NOMO-1 (cell line): ENCODE results near the gene CDO1.

Source experiments
- DNase-seq, 2 experiments: peaks; one replicate each; lab custom pipeline; 2025; ENCODE audit not compliant: unreplicated experiment in 2 of 2; lab: John Stamatoyannopoulos, UW

CDO1 gene

GRCh38 chr5:115816226-115817081 is at the start of gene CDO1:
Gene CDO1, minus strand, starts transcription at chr5:115816659. Its CDS starts 262 bp downstream, at chr5:115816397.
- no peak for DNase-seq

GRCh38 chr5:115859378-115859777 is 42.9 kb upstream of the CDO1 start:
- no peak for DNase-seq

DNA sequence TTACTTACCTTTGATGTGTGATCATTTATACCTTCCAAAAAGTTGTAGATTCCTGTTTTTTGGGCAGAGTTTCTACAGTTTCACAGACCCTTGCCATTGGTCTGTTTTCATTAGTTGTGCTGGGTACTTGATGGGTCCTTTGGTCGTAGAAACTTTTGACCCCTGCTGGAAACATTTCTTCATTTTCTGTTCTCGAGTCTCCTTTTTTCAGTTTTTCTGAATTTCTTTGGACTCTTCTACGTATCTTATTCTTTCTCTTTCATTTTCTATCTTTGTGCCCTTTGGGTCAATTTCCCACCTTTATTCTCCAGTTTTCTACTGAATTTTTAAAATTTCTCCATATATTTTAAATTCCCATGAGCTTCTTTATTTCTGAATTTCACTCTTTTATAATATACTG is 41.9 kb upstream of the CDO1 start:
- no peak for DNase-seq

DNA sequence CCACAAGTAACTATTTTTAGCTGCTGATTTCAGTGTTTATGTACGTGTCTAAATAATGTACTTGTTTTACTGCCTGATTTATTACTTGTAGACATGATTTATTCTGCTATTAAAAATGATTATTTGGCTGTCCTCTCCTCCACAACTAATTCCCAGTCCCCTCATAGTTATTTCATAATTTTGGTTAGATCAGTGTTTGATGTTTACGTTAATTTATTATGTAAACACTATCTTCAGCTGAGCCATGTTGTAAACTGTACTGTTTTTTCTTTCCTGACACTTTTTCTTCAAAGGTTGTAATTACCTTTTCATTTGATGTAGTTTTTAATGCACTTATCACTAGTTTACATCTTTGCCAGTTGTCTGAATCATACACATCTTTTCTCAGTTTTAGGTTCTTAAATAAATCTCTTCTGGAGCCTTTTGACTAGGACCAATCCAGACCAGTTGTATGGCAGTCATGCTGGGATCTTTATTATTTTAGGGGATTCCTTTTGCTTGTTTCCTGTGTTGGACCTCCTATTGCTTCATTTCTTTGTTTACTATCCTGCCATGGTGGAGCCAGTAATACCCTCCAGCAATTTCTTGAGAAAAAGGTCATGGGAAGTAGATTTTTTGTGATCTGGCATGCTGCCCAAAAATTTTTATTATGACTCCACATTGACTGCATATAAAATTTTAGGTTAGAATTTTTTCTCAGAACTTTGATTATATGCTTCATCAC is 41.3 kb upstream of the CDO1 start:
- no peak for DNase-seq

GRCh38 chr5:115857057-115857479 is 40.6 kb upstream of the CDO1 start:
- DNase-seq, result no peak

- DNase-seq, result peak in 1 of 2 experiments; percentile 72
Observed at GRCh38 chr5:115855959-115856358, 39.5 kb upstream of the CDO1 start.

DNA sequence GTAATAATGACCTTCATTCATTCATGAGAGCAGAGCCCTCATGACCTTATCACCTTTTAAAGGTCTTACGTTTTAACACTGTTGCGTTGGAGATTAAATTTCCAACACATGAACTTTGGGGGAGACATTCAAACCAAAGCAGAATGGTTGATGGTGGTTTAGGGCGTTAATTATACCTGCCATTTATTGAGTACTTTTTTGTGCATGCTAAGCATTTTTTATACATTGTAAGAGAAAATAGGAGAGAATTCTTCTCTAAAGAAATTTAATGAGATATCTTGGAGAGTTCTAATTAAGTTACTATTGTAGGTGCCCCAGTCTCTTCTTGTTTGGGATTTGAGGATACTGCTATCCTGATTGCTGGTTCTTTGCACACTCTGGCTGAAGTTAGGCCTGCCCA is 37.7 kb upstream of the CDO1 start:
- no peak for DNase-seq

DNA sequence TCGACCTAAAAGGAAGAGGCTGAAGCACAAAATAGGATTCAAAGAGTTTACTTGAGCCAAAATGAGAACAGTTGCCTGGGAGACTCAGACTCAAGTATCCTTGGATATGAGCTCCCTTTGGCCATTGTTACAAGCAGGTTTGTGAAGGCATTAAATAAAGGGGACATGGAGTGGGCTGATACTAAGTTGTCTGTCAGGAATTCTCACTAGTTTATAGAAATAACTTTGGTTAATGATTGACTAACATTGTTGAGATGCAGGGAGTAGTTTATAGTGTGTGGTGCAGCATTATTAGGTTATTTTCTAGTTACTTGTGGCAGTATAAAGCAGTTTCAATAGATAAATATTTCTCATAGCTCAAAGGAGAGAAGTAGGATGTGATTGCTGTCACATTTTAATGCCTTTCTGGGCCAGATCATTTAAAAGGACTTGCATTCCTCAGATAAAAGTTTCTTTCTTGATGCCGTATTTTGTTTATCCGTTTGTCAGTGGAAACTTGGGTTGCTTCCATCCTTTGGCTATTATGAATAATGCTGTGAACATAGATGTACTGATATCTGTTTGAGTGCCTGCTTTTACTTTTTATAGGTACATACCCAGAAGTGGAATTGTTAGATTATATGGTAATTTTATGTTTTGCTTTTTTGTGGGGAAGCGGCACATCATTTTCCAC is 34.4 kb upstream of the CDO1 start:
- no peak for DNase-seq

GRCh38 chr5:115849258-115849798 is 32.9 kb upstream of the CDO1 start:
- no peak for DNase-seq

DNA sequence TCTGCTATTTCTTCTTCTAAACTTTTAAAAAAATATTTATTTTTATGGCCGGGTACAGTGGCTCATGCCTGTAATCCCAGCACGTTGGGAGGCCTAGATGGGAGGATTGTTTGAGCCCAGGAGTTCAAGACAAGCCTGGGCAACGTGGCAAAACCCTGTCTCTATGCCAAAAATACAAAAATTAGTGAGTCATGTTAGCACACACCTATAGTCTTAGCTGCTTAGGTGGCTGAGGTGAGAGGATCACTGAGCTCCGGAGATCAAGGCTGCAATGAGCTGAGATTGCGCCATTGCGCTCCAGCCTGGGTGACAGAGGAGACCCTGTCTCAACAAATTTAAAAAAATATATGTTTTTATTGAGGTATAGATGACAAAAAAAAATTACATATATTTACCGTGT is 30.8 kb upstream of the CDO1 start:
- no peak for DNase-seq

DNA sequence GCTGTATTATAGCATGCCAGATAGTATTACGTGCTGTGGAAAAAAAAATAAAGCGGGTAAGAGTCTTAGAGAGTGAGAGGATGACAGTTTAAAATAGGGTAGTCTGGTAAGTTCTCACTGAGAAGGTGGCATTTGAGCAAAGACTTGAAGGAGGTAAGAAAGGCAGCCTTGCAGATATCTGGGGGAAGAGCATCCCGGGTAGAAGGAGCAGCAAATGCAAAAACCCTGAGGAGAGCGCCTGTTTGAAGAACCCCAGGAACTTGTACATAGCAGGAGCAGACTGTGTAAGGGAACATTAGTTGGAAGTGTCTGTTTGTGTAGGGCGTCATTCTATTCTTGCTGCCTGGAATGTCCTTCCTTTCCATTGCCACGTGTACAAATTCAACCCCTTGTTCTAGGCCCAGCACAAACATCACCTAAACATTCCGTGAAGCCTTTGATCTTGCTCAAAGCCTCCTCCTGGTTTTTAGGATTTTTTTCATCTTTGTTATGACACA is 27.9 kb upstream of the CDO1 start:
- no peak for DNase-seq

DNA sequence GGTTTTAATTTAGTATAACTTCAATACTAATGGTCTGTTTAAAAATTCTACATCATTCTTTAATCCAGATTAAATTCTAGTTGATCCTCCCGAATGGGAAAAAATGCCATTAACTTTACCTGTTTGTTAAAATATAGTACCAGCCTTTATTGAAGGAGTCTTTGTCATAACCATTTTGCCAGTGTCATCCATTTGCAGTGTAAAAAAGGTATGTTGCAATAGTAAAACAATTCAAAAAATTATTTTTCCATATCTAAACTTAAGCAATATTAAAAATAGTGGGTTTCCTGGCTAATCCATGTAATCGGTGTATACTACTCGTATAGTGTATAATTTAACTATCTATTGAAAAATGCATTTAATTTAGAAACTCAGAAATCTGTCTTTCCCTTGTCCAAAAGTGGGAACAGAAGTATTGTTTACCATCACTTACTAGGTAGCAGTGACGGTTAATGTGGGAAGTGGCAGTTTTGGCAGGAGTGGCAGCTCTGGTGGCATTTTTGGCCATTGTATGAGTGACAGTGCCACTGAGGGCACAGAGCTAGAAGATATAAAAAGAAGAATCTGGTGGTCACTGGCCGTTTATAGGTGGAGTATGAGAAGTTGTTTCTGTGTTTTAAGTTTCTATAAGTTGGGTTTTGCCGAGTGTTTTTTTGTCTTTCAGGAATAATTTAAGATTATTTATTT is 27.1 kb upstream of the CDO1 start:
- no peak for DNase-seq

DNA sequence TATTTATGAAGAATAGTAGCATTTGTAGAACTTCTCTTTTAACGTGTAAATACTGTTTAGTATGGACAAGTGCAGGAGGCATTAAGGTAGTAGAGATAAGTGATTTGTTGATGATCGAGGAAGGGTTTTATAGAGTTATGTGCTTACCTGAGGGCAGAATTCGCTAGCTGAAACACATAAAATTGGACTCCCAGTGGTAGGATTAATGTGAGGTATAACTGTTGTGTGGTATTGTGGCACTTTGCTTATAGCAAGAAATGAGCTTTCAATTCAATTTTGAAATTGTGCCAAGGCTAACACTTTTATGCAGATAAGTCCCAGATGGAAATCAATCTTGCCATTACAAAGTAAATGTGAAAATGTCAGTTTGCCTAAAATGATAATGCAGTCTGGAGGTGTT is 26.5 kb upstream of the CDO1 start:
- no peak for DNase-seq

DNA sequence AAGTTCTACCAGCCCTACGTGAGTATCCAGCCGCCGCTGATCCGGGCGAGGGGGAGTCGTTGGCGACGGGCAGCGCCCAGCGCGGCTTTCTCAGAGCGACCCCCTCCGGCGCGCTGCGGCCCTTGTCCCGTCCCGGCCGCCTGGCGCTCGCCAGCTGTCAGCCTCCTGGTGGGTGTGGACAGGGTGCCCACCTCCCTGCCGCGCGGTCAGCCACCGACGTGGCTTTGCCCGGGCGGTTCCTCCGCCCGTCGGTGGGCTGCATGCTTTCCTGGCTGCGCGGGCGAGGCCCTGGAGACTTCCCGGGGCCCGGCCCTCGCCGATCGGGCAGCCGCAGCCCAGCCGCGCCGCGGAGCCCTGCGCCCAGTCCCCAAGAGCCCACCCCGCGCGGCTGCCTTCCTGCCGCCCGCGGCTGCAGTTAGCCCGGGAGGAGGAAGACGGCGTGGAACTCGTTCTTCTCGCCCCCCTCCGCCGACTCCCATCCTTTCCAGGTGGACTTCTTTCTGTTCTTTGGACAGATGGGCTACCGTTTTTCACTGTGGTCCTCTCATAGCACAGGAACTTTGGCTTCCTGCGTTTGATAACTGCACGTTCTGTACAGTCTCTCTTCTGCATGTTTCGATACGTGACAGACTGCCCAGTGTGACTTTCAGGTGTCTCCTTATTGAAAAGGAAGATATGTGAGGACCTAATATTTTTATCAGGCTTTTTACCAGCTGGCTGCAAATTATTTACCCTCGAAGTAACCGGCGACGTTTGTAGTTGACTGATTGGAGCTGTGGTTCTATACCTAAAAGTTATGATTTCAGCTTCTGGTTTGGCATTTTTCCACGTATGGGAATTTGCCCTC is 25.9 kb upstream of the CDO1 start:
- DNase-seq, result peak; percentile 57 to 58

DNA sequence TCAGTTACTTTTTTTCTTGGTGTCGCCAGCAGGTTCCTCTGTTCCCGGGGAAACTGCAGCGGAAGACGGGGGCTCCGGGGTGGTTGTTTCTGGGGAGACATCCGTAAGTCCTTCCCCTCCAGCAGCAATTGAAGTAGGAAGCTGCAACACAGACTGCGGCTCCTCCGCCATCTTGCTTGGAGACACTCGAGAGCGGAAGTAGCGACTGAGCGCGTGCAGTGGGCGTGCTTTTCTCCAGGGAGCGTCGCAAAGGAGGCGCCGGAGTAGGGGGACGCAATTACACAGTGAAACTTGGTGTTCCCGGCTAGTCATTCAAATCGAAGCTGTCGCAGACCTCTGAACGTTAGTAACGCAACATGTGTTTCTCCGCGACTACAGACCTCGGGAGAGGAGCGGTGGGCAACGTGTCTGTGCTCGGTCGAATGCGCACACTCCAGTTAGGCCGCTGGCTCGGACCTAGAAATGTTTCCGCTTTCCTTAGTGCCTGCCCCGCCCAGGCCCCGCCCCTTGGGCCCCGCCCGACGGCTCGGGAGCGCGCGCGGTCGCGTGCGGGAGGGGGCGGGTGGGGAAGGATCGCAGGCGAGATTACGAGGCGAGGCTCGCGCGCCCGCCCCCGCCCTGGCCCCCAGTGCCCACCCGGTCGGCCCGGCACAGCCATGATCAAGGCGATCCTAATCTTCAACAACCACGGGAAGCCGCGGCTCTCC is 25.1 kb upstream of the CDO1 start, which contains the start of the genes AP3S1 and ATG12:
Gene AP3S1, plus strand, starts transcription at position 554 of the 707 bp plus-strand sequence. Its CDS starts 103 bp downstream, at position 657.
Gene ATG12, minus strand, starts transcription at position 184 of the 707 bp plus-strand sequence. Its CDS starts 13 bp downstream, at position 171.
- DNase-seq, result peak; percentile 89 to 91

- DNase-seq, result no peak
Observed at GRCh38 chr5:115840873-115841272, 24.4 kb upstream of the CDO1 start.

DNA sequence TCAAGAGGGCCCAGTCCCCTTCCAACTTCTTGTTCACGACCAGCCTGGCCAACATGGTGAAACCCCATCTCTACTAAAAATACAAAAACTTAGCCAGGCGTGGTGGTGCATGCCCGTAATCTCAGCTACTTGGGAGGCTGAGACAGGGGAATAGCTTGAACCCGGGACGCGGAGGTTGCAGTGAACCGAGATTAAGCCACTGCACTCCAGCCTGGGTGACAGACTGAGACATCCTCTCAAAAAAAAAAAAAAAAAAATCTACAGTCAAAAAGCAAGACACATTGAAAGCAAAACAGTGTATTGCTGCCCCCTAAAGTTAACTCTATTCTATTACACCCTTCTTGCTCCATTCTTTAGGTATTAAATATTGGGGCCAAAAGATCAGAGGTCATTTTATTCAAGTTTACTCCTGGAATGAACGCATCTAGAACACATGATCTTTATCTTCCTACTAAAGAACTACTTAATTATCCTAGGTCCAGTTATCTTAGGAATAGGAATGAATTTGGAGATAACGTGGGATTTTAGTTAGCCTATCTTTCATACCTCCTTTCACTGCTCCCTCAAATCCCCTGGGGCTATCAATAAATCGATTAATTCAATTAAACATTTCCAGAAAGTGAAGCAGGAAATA is 22.5 kb upstream of the CDO1 start:
- DNase-seq, result peak; percentile 48 to 63

DNA sequence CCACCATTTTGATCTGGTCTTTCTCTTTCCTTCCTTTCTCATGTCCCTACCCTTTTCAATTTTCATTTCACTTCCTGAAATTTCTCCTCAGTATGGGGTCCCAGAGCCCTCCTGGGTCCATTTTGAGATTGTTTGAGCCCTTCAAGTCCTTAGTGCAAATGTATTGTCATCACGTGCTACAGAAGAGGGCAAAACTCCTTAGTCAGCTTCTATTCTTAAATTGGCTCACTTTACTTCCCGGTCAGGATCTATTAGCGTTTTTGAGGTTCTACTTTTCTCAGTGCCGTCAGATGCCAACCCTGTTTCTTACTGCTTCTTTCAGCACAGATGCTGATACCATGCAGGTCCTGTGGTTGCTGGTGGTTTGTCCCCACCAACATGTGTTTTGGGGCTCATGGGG is 19.0 kb upstream of the CDO1 start:
- no peak for DNase-seq
